Endothelial cell of umbilical vein (primary cell): ENCODE results near the gene NUBPL. TPM values are rescaled to one million over a fixed set of nuclear protein-coding genes. Genes with fewer than 3 reads are reported as not detected.

Experiments used
- BruUV-seq: library from RNA; stranded (reverse); fragments of 400-500 nt; replicated peaks from 2 replicates; lab custom pipeline; 2021; lab: Mats Ljungman, UMichigan
- CTCF ChIA-PET: fragments of 300-600, 350-600 bp; sonication (Branson Sonifier 250); formaldehyde crosslinking; loops from one replicate; lab custom pipeline; 2021; ENCODE audit warnings: antibody characterized with exemption, inconsistent platforms; lab: Charles Lee
- POLR2A ChIA-PET: fragments of 300-600, 350-600 bp; sonication (Branson Sonifier 250); formaldehyde crosslinking; loops from one replicate; lab custom pipeline; 2021; ENCODE audit warnings: antibody characterized with exemption, inconsistent platforms; lab: Charles Lee
- DNase-seq: peaks from one replicate; pipeline ENCODE4 v3.0.0-alpha.2; 2011; ENCODE audit warnings: low read depth, low spot score
- FAIRE-seq: peaks from 2 replicates; lab custom pipeline; 2011; peaks lifted over from hg19 to GRCh38; lab: Jason Lieb, UNC
- H2AFZ ChIP-seq: 2 replicates; pipeline ENCODE4 v1.6.0; 2012; ENCODE audit warnings: low read depth, low read length, control low read depth, inconsistent platforms
- H3K27ac ChIP-seq: 2 replicates; pipeline ENCODE4 v1.5.1; 2011; ENCODE audit warnings: low read depth, mild to moderate bottlenecking, control low read depth, low read length, moderate library complexity; ENCODE audit not compliant: insufficient read depth
- H3K27me3 ChIP-seq, 2 experiments: 2 replicates each; pipeline versions ENCODE4 v1.6.0 to v1.6.1; 2011; ENCODE audit warnings: low read length in 2 of 2, mixed read lengths in 1 of 2; ENCODE audit not compliant: control insufficient read depth in 2 of 2, insufficient read depth in 2 of 2
- H3K36me3 ChIP-seq, 2 experiments: 2 replicates in 1 of 2; 3 replicates in 1 of 2; pipeline ENCODE4 v1.5.1; 2011; ENCODE audit warnings: low read length in 2 of 2, mild to moderate bottlenecking in 1 of 2, moderate library complexity in 1 of 2; ENCODE audit not compliant: control insufficient read depth in 2 of 2, insufficient read depth in 2 of 2; ENCODE audit errors: extremely low read depth in 1 of 2
- H3K4me1 ChIP-seq: 3 replicates; pipeline ENCODE4 v1.5.1; 2011; ENCODE audit warnings: mild to moderate bottlenecking, low read length; ENCODE audit not compliant: control insufficient read depth, insufficient read depth; ENCODE audit errors: extremely low read depth
- H3K4me2 ChIP-seq: 2 replicates; pipeline ENCODE4 v1.6.1; 2011; ENCODE audit warnings: low read length, control low read depth, mixed read lengths; ENCODE audit not compliant: insufficient read depth
- H3K4me3 ChIP-seq, 3 experiments: fragments of 200-600 bp in 1 of 3; sonication (generic), shearing (Covaris generic) in 1 of 3; replicated peaks in 1 of 3; 2 replicates each; pipeline ENCODE4 v1.5.1; 2011 to 2016; ENCODE audit warnings: control low read depth in 3 of 3, low read length in 3 of 3, mild to moderate bottlenecking in 2 of 3, inconsistent platforms in 1 of 3, low read depth in 1 of 3, moderate library complexity in 1 of 3; ENCODE audit not compliant: insufficient read depth in 1 of 3
- H3K79me2 ChIP-seq: 2 replicates; pipeline ENCODE4 v1.6.0; 2012; ENCODE audit warnings: low read length, inconsistent platforms; ENCODE audit not compliant: control insufficient read depth, insufficient read depth
- H3K9ac ChIP-seq: replicated peaks from 2 replicates; pipeline ENCODE3; 2011; ENCODE audit warnings: low read length, control low read depth; ENCODE audit not compliant: insufficient read depth; ENCODE audit errors: extremely low read depth
- H3K9me1 ChIP-seq: replicated peaks from 3 replicates; pipeline ENCODE4 v1.6.0; 2011; ENCODE audit warnings: mild to moderate bottlenecking, low read length; ENCODE audit not compliant: control insufficient read depth, insufficient read depth; ENCODE audit errors: extremely low read depth
- H3K9me3 ChIP-seq: replicated peaks from 2 replicates; pipeline ENCODE4 v1.5.1; 2012; ENCODE audit warnings: low read length, inconsistent platforms; ENCODE audit not compliant: control insufficient read depth, insufficient read depth
- H4K20me1 ChIP-seq: replicated peaks from 2 replicates; pipeline ENCODE3; 2011; ENCODE audit warnings: mild to moderate bottlenecking, low read length; ENCODE audit not compliant: control insufficient read depth, insufficient read depth; ENCODE audit errors: extremely low read depth
- EZH2 ChIP-seq: IDR thresholded peaks from 2 replicates; pipeline ENCODE4 v1.6.1; 2012; ENCODE audit warnings: borderline replicate concordance, low read depth, mild to moderate bottlenecking, moderate library complexity, low read length, inconsistent platforms; ENCODE audit not compliant: severe bottlenecking
- FOS ChIP-seq: IDR thresholded peaks from 2 replicates; pipeline ENCODE4 v1.6.1; 2011; ENCODE audit warnings: mild to moderate bottlenecking, low read length, moderate library complexity, borderline replicate concordance; ENCODE audit not compliant: insufficient read depth
- GATA2 ChIP-seq: IDR thresholded peaks from 2 replicates; pipeline ENCODE4 v1.7.0; 2011; ENCODE audit warnings: low read depth, mild to moderate bottlenecking, moderate library complexity, mixed read lengths, low read length; ENCODE audit not compliant: insufficient read length, insufficient read depth
- JUN ChIP-seq: IDR thresholded peaks from 2 replicates; pipeline ENCODE4 v1.6.1; 2011; ENCODE audit warnings: borderline replicate concordance, low read depth; ENCODE audit not compliant: insufficient read length, insufficient read depth
- MYC ChIP-seq: IDR thresholded peaks from one replicate; pipeline ENCODE4 v1.6.1; 2011; ENCODE audit warnings: mild to moderate bottlenecking, low read depth, low read length
- POLR2A ChIP-seq: IDR thresholded peaks from 2 replicates; pipeline ENCODE4 v1.6.1; 2012; ENCODE audit warnings: low read depth, mild to moderate bottlenecking, control low read depth, low read length
- POLR2AphosphoS5 ChIP-seq: IDR thresholded peaks from 2 replicates; pipeline ENCODE4 v1.6.1; 2012; ENCODE audit warnings: low read depth, mild to moderate bottlenecking, control low read depth, low read length, moderate library complexity; ENCODE audit not compliant: insufficient read depth
- dilution Hi-C: fragments of 300-500 bp; cut with MboI; formaldehyde crosslinking; loops from one replicate; pipeline ENCODE4 v1.15.0; 2019; ENCODE audit warnings: low sequenced_read_pairs; ENCODE audit not compliant: extremely low pct_ligation_motif_present
- intact Hi-C: fragments of 100-400 bp; cut with micrococcal nuclease; formaldehyde crosslinking; loops from one replicate; pipeline ENCODE4 v1.10.0; 2022
- polyA plus RNA-seq, 4 experiments: library from polyadenylated mRNA; depleted of rRNA in 3 of 4; stranded (reverse) in 3 of 4; unstranded in 1 of 4; fragments of >200 nt; gene quantifications; 2 replicates each; pipeline versions ENCODE4 v1.2.1 to v1.2.3, GENCODE V29; 2011 to 2012; ENCODE audit warnings: missing spikeins in 1 of 4
- total RNA-seq: library from RNA; stranded (reverse); gene quantifications from 2 replicates; pipeline ENCODE4 v1.2.3, GENCODE V29; 2021
- TF ChIP-seq, protein P1 (sequence below): IDR thresholded peaks from 2 replicates; pipeline ENCODE4 v1.6.1; 2011; ENCODE audit not compliant: insufficient read depth, insufficient read length
- TF ChIP-seq, protein P2 (sequence below), 2 donors: IDR thresholded peaks; 1 replicate in 1 of 2; 2 replicates in 1 of 2; pipeline ENCODE4 v1.5.1; 2011; ENCODE audit warnings: low read length in 2 of 2, mild to moderate bottlenecking in 2 of 2, moderate library complexity in 2 of 2, control low read depth in 1 of 2, inconsistent platforms in 1 of 2, low read depth in 1 of 2; ENCODE audit not compliant: insufficient read depth in 1 of 2; ENCODE audit errors: extremely low read depth in 1 of 2

NUBPL gene
- total and polyA plus RNA-seq, 2 donors (not counting 3 experiments of a cell fraction or from before 2014, with no cell fraction given): 2.1 to 12.3 TPM

GRCh38 chr14:31527087-31527486, 34.1 kb upstream of the NUBPL start:
- no peak overlapping the region for H3K27ac ChIP-seq
- H4K20me1 ChIP-seq: no peaks in the 10 kb centered on the region
- TF ChIP-seq GATA2 (no peak), POLR2AphosphoS5 (no peak), JUN (no peak), POLR2A (no peak), EZH2 (no peak), FOS (no peak), MYC (no peak)
- TF ChIP-seq, protein P1, sequence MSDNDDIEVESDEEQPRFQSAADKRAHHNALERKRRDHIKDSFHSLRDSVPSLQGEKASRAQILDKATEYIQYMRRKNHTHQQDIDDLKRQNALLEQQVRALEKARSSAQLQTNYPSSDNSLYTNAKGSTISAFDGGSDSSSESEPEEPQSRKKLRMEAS: no peak
- TF ChIP-seq, protein P2, sequence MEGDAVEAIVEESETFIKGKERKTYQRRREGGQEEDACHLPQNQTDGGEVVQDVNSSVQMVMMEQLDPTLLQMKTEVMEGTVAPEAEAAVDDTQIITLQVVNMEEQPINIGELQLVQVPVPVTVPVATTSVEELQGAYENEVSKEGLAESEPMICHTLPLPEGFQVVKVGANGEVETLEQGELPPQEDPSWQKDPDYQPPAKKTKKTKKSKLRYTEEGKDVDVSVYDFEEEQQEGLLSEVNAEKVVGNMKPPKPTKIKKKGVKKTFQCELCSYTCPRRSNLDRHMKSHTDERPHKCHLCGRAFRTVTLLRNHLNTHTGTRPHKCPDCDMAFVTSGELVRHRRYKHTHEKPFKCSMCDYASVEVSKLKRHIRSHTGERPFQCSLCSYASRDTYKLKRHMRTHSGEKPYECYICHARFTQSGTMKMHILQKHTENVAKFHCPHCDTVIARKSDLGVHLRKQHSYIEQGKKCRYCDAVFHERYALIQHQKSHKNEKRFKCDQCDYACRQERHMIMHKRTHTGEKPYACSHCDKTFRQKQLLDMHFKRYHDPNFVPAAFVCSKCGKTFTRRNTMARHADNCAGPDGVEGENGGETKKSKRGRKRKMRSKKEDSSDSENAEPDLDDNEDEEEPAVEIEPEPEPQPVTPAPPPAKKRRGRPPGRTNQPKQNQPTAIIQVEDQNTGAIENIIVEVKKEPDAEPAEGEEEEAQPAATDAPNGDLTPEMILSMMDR (IDR thresholded peaks at IDR 0.05; ENCODE audit: extremely low read depth in 1 of 2, insufficient read depth in 1 of 2, low read depth in 1 of 2, low read length in 2 of 2): no peak
- H3K9ac ChIP-seq: no peak overlapping the region
- dilution Hi-C loops (no loop called here), intact Hi-C loops (no loop called here)
- no peak for DNase-seq
- H2AFZ ChIP-seq: no peak overlapping the region
- H3K27me3 ChIP-seq: peaks cover 0 to 12% of the 10 kb centered on the region in 2 experiments
- no peak overlapping the region for H3K4me3 ChIP-seq
- no peak overlapping the region for H3K4me2 ChIP-seq
- no peaks in the 10 kb centered on the region for H3K4me1 ChIP-seq
- no TSS peak for BruUV-seq
- H3K36me3 ChIP-seq: no peaks in the 10 kb centered on the region
- no peak for FAIRE-seq
- H3K9me1 ChIP-seq: no peaks in the 10 kb centered on the region
- no peaks in the 10 kb centered on the region for H3K9me3 ChIP-seq
- POLR2A ChIA-PET: no interaction called here
- CTCF ChIA-PET: interaction anchor here (1.0 kb wide), 1 partner anchor 17 kb away, joined by 3 read pairs; no protein-coding TSS in a partner anchor
- no peaks in the 10 kb centered on the region for H3K79me2 ChIP-seq
